WTC11 (cell line): ENCODE results near the gene FLOT2. TPM values are rescaled to one million over a fixed set of nuclear protein-coding genes. Genes with fewer than 3 reads are reported as not detected.

Source experiments
- ATAC-seq: fragments of 200-7000 bp; cut with Tn5 transposase; 2 replicates; pipeline ENCODE4 v1.10.0; 2021; ENCODE audit warnings: mild to moderate bottlenecking, moderate library complexity
- CTCF ChIA-PET: fragments of 300-600 bp; sonication (Branson Sonifier 250); formaldehyde crosslinking; loops from one replicate; lab custom pipeline; 2021; ENCODE audit warnings: antibody characterized with exemption; lab: Charles Lee
- POLR2A ChIA-PET: fragments of 350-600 bp; sonication (Branson Sonifier 250); formaldehyde crosslinking; loops from one replicate; lab custom pipeline; 2021; ENCODE audit warnings: antibody characterized with exemption; lab: Charles Lee
- DNase-seq: peaks from one replicate; pipeline ENCODE4 v3.0.0; 2021; ENCODE audit warnings: low spot score
- H3K27ac Mint-ChIP-seq: 2 replicates; pipeline ENCODE4 v1.8.0; 2021; ENCODE audit warnings: mixed read lengths
- H3K27me3 Mint-ChIP-seq: 2 replicates; pipeline ENCODE4 v1.8.0; 2021; ENCODE audit warnings: low read depth, mild to moderate bottlenecking, moderate library complexity, mixed read lengths
- H3K36me3 Mint-ChIP-seq: 2 replicates; pipeline ENCODE4 v1.8.0; 2021; ENCODE audit warnings: mixed read lengths
- H3K4me1 Mint-ChIP-seq: 2 replicates; pipeline ENCODE4 v1.8.0; 2022; ENCODE audit warnings: mixed read lengths
- H3K4me3 Mint-ChIP-seq: 2 replicates; pipeline ENCODE4 v1.8.0; 2021; ENCODE audit warnings: mild to moderate bottlenecking, moderate library complexity, mixed read lengths
- H3K9me3 Mint-ChIP-seq: 2 replicates; pipeline ENCODE4 v1.8.0; 2021; ENCODE audit warnings: mixed read lengths
- ELF4 ChIP-seq: sonication (generic); formaldehyde crosslinking; IDR thresholded peaks from 2 replicates; pipeline ENCODE4 v1.8.1; 2022; ENCODE audit warnings: low read depth, mild to moderate bottlenecking, moderate library complexity, missing genetic modification reagents
- GTF2I ChIP-seq: fragments of 250-450 bp; sonication (Bioruptor Pico); conservative IDR thresholded peaks from 2 replicates; pipeline ENCODE4 v1.4.0; 2021; ENCODE audit warnings: mild to moderate bottlenecking
- JUN ChIP-seq: sonication (generic); formaldehyde crosslinking; IDR thresholded peaks from 2 replicates; pipeline ENCODE4 v1.8.0; 2023; ENCODE audit warnings: mild to moderate bottlenecking, missing genetic modification reagents
- MYBL2 ChIP-seq: sonication (generic); formaldehyde crosslinking; IDR thresholded peaks from 2 replicates; pipeline ENCODE4 v1.8.1; 2023; ENCODE audit warnings: mild to moderate bottlenecking, moderate library complexity, missing genetic modification reagents
- NR3C1 ChIP-seq: sonication (generic); formaldehyde crosslinking; conservative IDR thresholded peaks from 2 replicates; pipeline ENCODE4 v1.8.1; 2023; ENCODE audit warnings: low read depth, mild to moderate bottlenecking, missing genetic modification reagents
- OVOL2 ChIP-seq: fragments of 250-450 bp; sonication (Bioruptor Pico); IDR thresholded peaks from 2 replicates; pipeline ENCODE4 v1.9.0; 2021; ENCODE audit warnings: mild to moderate bottlenecking, borderline replicate concordance
- SP1 ChIP-seq: sonication (generic); formaldehyde crosslinking; conservative IDR thresholded peaks from 2 replicates; pipeline ENCODE4 v1.8.1; 2022; ENCODE audit warnings: missing genetic modification reagents
- ZBTB21 ChIP-seq: sonication (generic); formaldehyde crosslinking; IDR thresholded peaks from 2 replicates; pipeline ENCODE4 v1.8.1; 2023; ENCODE audit warnings: mild to moderate bottlenecking, missing genetic modification reagents, borderline replicate concordance
- ZNF219 ChIP-seq: sonication (generic); formaldehyde crosslinking; IDR thresholded peaks from 2 replicates; pipeline ENCODE4 v1.8.0; 2023; ENCODE audit warnings: missing genetic modification reagents, mild to moderate bottlenecking, borderline replicate concordance
- ZNF263 ChIP-seq: sonication (generic); formaldehyde crosslinking; IDR thresholded peaks from 2 replicates; pipeline ENCODE4 v1.8.1; 2022; ENCODE audit warnings: low read depth, mild to moderate bottlenecking, moderate library complexity, missing genetic modification reagents
- ZNF416 ChIP-seq: fragments of 250-450 bp; sonication (Bioruptor Pico); IDR thresholded peaks from 2 replicates; pipeline ENCODE4 v1.9.0; 2021; ENCODE audit warnings: mild to moderate bottlenecking, inconsistent platforms
- total RNA-seq: library from RNA; stranded (reverse); gene quantifications from 3 replicates; pipeline ENCODE4 v1.2.3, GENCODE V29; 2021
- TF ChIP-seq, protein P1 (sequence below): sonication (generic); formaldehyde crosslinking; IDR thresholded peaks from 2 replicates; pipeline ENCODE4 v1.8.0; 2023; ENCODE audit warnings: missing genetic modification reagents, mild to moderate bottlenecking, borderline replicate concordance
- TF ChIP-seq, protein P2 (sequence below): fragments of 250-450 bp; sonication (Bioruptor Pico); IDR thresholded peaks from 2 replicates; pipeline ENCODE4 v1.8.0; 2021; ENCODE audit warnings: mild to moderate bottlenecking
- TF ChIP-seq, protein P3 (sequence below): sonication (generic); formaldehyde crosslinking; IDR thresholded peaks from 2 replicates; pipeline ENCODE4 v1.8.1; 2023; ENCODE audit warnings: mild to moderate bottlenecking, moderate library complexity, missing genetic modification reagents
- TF ChIP-seq, protein P4 (sequence below): sonication (generic); formaldehyde crosslinking; IDR thresholded peaks from 2 replicates; pipeline ENCODE4 v1.8.0; 2022; ENCODE audit warnings: mild to moderate bottlenecking, missing genetic modification reagents
- TF ChIP-seq, protein P5 (sequence below): sonication (generic); formaldehyde crosslinking; IDR thresholded peaks from 2 replicates; pipeline ENCODE4 v1.8.1; 2023; ENCODE audit warnings: mild to moderate bottlenecking, missing genetic modification reagents, borderline replicate concordance

Gene FLOT2
- total RNA-seq, 1 experiment from 2014 or later, result 139 TPM

DNA sequence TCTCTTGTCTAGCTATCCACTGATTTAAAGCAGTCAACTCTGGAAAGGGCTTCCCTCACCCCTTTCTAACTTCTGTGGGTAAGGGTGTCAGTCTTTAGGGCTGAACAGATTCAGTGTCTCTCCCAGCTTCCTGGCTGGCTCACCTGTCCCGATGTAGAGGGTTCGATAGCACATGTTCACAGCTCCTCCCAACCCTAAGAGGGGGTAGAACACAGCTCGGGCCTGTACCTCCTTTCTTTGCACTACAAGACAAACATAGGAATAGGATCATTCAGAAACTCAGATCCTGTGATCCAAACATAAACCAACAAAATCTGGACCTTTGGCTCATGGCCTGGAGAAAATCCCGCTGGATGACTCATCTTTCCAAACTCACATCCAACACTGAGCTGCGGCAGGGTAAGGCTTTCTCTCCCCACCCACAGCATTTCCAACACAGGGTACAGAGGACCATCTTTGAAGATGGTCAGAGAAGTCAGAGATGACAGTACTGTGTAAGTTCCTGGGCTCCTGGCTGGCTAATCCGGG is 11.2 kb upstream of the FLOT2 start (continued):
- TF ChIP-seq, protein P1, sequence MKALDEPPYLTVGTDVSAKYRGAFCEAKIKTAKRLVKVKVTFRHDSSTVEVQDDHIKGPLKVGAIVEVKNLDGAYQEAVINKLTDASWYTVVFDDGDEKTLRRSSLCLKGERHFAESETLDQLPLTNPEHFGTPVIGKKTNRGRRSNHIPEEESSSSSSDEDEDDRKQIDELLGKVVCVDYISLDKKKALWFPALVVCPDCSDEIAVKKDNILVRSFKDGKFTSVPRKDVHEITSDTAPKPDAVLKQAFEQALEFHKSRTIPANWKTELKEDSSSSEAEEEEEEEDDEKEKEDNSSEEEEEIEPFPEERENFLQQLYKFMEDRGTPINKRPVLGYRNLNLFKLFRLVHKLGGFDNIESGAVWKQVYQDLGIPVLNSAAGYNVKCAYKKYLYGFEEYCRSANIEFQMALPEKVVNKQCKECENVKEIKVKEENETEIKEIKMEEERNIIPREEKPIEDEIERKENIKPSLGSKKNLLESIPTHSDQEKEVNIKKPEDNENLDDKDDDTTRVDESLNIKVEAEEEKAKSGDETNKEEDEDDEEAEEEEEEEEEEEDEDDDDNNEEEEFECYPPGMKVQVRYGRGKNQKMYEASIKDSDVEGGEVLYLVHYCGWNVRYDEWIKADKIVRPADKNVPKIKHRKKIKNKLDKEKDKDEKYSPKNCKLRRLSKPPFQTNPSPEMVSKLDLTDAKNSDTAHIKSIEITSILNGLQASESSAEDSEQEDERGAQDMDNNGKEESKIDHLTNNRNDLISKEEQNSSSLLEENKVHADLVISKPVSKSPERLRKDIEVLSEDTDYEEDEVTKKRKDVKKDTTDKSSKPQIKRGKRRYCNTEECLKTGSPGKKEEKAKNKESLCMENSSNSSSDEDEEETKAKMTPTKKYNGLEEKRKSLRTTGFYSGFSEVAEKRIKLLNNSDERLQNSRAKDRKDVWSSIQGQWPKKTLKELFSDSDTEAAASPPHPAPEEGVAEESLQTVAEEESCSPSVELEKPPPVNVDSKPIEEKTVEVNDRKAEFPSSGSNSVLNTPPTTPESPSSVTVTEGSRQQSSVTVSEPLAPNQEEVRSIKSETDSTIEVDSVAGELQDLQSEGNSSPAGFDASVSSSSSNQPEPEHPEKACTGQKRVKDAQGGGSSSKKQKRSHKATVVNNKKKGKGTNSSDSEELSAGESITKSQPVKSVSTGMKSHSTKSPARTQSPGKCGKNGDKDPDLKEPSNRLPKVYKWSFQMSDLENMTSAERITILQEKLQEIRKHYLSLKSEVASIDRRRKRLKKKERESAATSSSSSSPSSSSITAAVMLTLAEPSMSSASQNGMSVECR (CRISPR knock-in tag), result no peak
- TF ChIP-seq, protein P2, sequence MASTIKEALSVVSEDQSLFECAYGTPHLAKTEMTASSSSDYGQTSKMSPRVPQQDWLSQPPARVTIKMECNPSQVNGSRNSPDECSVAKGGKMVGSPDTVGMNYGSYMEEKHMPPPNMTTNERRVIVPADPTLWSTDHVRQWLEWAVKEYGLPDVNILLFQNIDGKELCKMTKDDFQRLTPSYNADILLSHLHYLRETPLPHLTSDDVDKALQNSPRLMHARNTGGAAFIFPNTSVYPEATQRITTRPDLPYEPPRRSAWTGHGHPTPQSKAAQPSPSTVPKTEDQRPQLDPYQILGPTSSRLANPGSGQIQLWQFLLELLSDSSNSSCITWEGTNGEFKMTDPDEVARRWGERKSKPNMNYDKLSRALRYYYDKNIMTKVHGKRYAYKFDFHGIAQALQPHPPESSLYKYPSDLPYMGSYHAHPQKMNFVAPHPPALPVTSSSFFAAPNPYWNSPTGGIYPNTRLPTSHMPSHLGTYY (CRISPR knock-in tag), result no peak
- TF ChIP-seq ZBTB21 (CRISPR knock-in tag), result no peak
- TF ChIP-seq, all 79 proteins: peak for 0

DNA sequence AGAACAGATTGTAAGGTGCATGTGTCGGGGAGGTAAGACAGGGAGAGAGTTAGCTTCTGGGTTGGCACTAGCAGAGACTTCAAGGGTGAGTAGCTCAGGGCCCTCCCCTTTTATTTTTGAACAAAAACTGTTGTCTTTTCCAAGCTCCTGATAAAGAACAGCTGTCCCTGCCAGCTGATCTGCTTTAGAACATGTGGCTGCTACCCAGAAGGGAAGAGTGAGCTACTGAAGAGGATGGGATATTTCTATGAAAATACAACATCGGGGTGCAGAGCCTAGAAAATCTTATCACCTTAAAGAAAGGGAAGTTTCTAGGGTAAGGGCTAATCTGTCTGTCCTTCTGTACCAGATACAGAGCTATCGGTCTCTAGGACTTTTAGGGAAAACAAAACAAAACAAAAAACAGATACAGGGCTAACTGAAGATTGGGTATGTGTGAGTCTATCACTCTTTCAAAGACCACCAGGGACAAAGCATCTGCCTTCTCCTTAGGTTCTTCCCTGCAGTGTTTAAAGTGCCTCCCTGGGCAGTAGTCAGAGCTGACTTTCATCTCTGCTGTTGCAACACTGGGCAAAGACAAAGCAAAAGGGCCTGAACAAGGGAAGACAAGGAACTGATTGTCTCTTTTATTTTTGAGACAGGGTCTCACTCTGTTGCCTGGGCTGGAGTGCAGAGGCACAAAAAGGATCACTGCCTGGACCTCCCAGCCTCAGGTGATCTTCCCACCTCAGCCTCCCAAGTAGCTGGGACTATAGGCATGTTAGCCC is 10.4 kb upstream of the FLOT2 start:
- no peak for DNase-seq
- Mint-ChIP-seq H3K36me3 (peaks cover 63% of the 10 kb centered on the region), H3K4me1 (peaks cover 39% of the 10 kb centered on the region), H3K4me3 (no peak overlapping the region), H3K9me3 (no peaks in the 10 kb centered on the region), H3K27ac (peak overlapping the region; percentile 76; the same call in 1 of the 2 replicates), H3K27me3 (no peaks in the 10 kb centered on the region)
- CTCF ChIA-PET, result interaction anchor here (0.9 to 9.0 kb wide), 5 partner anchors 9 to 179 kb away, joined by 4 to 103 read pairs (median 8); partner anchors contain the start of genes NEK8 and TLCD1
- ATAC-seq, result no peak
- TF ChIP-seq, protein P3, sequence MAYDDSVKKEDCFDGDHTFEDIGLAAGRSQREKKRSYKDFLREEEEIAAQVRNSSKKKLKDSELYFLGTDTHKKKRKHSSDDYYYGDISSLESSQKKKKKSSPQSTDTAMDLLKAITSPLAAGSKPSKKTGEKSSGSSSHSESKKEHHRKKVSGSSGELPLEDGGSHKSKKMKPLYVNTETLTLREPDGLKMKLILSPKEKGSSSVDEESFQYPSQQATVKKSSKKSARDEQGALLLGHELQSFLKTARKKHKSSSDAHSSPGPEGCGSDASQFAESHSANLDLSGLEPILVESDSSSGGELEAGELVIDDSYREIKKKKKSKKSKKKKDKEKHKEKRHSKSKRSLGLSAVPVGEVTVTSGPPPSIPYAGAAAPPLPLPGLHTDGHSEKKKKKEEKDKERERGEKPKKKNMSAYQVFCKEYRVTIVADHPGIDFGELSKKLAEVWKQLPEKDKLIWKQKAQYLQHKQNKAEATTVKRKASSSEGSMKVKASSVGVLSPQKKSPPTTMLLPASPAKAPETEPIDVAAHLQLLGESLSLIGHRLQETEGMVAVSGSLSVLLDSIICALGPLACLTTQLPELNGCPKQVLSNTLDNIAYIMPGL (CRISPR knock-in tag), result no peak
- TF ChIP-seq OVOL2 (no peak), ZNF219 (CRISPR knock-in tag) (no peak), JUN (no peak), ZNF263 (CRISPR knock-in tag) (no peak), SP1 (CRISPR knock-in tag) (no peak), NR3C1 (CRISPR knock-in tag) (no peak), ELF4 (no peak), ZNF416 (no peak), GTF2I (no peak), MYBL2 (CRISPR knock-in tag) (no peak)
- TF ChIP-seq, protein P4, sequence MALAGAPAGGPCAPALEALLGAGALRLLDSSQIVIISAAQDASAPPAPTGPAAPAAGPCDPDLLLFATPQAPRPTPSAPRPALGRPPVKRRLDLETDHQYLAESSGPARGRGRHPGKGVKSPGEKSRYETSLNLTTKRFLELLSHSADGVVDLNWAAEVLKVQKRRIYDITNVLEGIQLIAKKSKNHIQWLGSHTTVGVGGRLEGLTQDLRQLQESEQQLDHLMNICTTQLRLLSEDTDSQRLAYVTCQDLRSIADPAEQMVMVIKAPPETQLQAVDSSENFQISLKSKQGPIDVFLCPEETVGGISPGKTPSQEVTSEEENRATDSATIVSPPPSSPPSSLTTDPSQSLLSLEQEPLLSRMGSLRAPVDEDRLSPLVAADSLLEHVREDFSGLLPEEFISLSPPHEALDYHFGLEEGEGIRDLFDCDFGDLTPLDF (CRISPR knock-in tag), result no peak
- TF ChIP-seq, protein P5, sequence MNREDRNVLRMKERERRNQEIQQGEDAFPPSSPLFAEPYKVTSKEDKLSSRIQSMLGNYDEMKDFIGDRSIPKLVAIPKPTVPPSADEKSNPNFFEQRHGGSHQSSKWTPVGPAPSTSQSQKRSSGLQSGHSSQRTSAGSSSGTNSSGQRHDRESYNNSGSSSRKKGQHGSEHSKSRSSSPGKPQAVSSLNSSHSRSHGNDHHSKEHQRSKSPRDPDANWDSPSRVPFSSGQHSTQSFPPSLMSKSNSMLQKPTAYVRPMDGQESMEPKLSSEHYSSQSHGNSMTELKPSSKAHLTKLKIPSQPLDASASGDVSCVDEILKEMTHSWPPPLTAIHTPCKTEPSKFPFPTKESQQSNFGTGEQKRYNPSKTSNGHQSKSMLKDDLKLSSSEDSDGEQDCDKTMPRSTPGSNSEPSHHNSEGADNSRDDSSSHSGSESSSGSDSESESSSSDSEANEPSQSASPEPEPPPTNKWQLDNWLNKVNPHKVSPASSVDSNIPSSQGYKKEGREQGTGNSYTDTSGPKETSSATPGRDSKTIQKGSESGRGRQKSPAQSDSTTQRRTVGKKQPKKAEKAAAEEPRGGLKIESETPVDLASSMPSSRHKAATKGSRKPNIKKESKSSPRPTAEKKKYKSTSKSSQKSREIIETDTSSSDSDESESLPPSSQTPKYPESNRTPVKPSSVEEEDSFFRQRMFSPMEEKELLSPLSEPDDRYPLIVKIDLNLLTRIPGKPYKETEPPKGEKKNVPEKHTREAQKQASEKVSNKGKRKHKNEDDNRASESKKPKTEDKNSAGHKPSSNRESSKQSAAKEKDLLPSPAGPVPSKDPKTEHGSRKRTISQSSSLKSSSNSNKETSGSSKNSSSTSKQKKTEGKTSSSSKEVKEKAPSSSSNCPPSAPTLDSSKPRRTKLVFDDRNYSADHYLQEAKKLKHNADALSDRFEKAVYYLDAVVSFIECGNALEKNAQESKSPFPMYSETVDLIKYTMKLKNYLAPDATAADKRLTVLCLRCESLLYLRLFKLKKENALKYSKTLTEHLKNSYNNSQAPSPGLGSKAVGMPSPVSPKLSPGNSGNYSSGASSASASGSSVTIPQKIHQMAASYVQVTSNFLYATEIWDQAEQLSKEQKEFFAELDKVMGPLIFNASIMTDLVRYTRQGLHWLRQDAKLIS (CRISPR knock-in tag), result no peak
- POLR2A ChIA-PET, result interaction anchor here (0.6 kb wide), 1 partner anchor 24 kb away, joined by 3 read pairs; no protein-coding TSS in a partner anchor
